Measurements from ENCODE around the gene HRH2. TPM values are rescaled to one million over a fixed set of nuclear protein-coding genes. Genes with fewer than 3 reads are reported as not detected.

The HRH2 gene
- total RNA-seq, 3 donors from 2014 or later (not counting 1 experiment from before 2014, with no cell fraction given): 1.4 to 13.9 (median 3.1) TPM

- Histone ChIP-seq H3K27me3 (ENCODE audit: control insufficient read depth, insufficient read depth, low read length) (peaks cover 6% of the 10 kb centered on the region), H3K36me3 (ENCODE audit: control insufficient read depth, insufficient read depth, low read length) (no peaks in the 10 kb centered on the region), H3K4me1 (ENCODE audit: control insufficient read depth, insufficient read depth, low read length) (peaks cover 7% of the 10 kb centered on the region), H3K27ac (ENCODE audit: low read length) (no peak overlapping the region), H3K9me3 (ENCODE audit: control insufficient read depth, insufficient read depth, low read length) (no peaks in the 10 kb centered on the region), H3K4me3 (ENCODE audit: low read length) (no peak overlapping the region)
- Mint-ChIP-seq H3K36me3 (no peaks in the 10 kb centered on the region), H3K27ac (no peak overlapping the region), H3K4me3 (no peak overlapping the region), H3K4me1 (peaks cover 7% of the 10 kb centered on the region in 2 donors), H3K27me3 (ENCODE audit: low read depth in 2 of 2) (peaks cover 25 to 27% of the 10 kb centered on the region in 2 donors), H3K9me3 (no peaks in the 10 kb centered on the region)
- WGBS (ENCODE audit: insufficient coverage): 73% methylated on average over 6 of the region's 6 CpGs
- no peak for DNase-seq
- TF ChIP-seq CTCF (IDR thresholded peaks at IDR 0.05): no peak
- ATAC-seq: no peak
- intact Hi-C loops (cut with micrococcal nuclease): no loop called here
Measured at GRCh38 chr5:175733017-175733416, 75.1 kb downstream of the HRH2 start.

- no peak overlapping the region for H3K27ac ChIP-seq (ENCODE audit: low read length)
- ATAC-seq (no peak), DNase-seq (no peak)
- no peak overlapping the region for H3K4me3 Mint-ChIP-seq
- WGBS (ENCODE audit: insufficient coverage): 90% methylated on average over 14 of the region's 14 CpGs
- H3K4me1 Mint-ChIP-seq: peaks cover 7% of the 10 kb centered on the region in 2 donors
- peaks cover 7% of the 10 kb centered on the region for H3K4me1 ChIP-seq (ENCODE audit: control insufficient read depth, insufficient read depth, low read length)
- TF ChIP-seq CTCF (IDR thresholded peaks at IDR 0.05): no peak
- no peaks in the 10 kb centered on the region for H3K36me3 Mint-ChIP-seq
- H3K4me3 ChIP-seq (ENCODE audit: low read length): no peak overlapping the region
- no peaks in the 10 kb centered on the region for H3K9me3 ChIP-seq (ENCODE audit: control insufficient read depth, insufficient read depth, low read length)
- H3K27me3 ChIP-seq (ENCODE audit: control insufficient read depth, insufficient read depth, low read length): peaks cover 8% of the 10 kb centered on the region
- peaks cover 18 to 35% of the 10 kb centered on the region in 2 donors for H3K27me3 Mint-ChIP-seq (ENCODE audit: low read depth in 2 of 2)
- H3K27ac Mint-ChIP-seq: no peak overlapping the region
- no peaks in the 10 kb centered on the region for H3K9me3 Mint-ChIP-seq
- intact Hi-C loops (cut with micrococcal nuclease): no loop called here
- no peaks in the 10 kb centered on the region for H3K36me3 ChIP-seq (ENCODE audit: control insufficient read depth, insufficient read depth, low read length)
Measured at GRCh38 chr5:175734016-175734415, 76.1 kb downstream of the HRH2 start.

- H3K27me3 ChIP-seq (ENCODE audit: control insufficient read depth, insufficient read depth, low read length): peaks cover 4% of the 10 kb centered on the region
- no peak for DNase-seq
- H3K9me3 Mint-ChIP-seq: no peaks in the 10 kb centered on the region
- peaks cover 7% of the 10 kb centered on the region in 2 donors for H3K4me1 Mint-ChIP-seq
- WGBS (ENCODE audit: insufficient coverage): 88% methylated on average over 10 of the region's 10 CpGs
- H3K4me1 ChIP-seq (ENCODE audit: control insufficient read depth, insufficient read depth, low read length): peaks cover 6% of the 10 kb centered on the region
- no peak for ATAC-seq
- TF ChIP-seq CTCF (IDR thresholded peaks at IDR 0.05): no peak
- no peak overlapping the region for H3K27ac ChIP-seq (ENCODE audit: low read length)
- no peak overlapping the region for H3K4me3 ChIP-seq (ENCODE audit: low read length)
- peaks cover 17 to 35% of the 10 kb centered on the region in 2 donors for H3K27me3 Mint-ChIP-seq (ENCODE audit: low read depth in 2 of 2)
- H3K4me3 Mint-ChIP-seq: no peak overlapping the region
- H3K27ac Mint-ChIP-seq: no peak overlapping the region
- H3K9me3 ChIP-seq (ENCODE audit: control insufficient read depth, insufficient read depth, low read length): no peaks in the 10 kb centered on the region
- no peaks in the 10 kb centered on the region for H3K36me3 ChIP-seq (ENCODE audit: control insufficient read depth, insufficient read depth, low read length)
- no peaks in the 10 kb centered on the region for H3K36me3 Mint-ChIP-seq
- intact Hi-C loops (cut with micrococcal nuclease): no loop called here
Measured at GRCh38 chr5:175734501-175734900, 76.6 kb downstream of the HRH2 start.

GRCh38 chr5:175735701-175736100 lies 77.8 kb downstream of the HRH2 start:
- intact Hi-C loops (cut with micrococcal nuclease): no loop called here
- H3K4me1 Mint-ChIP-seq: no peaks in the 10 kb centered on the region
- H3K9me3 Mint-ChIP-seq: no peaks in the 10 kb centered on the region
- WGBS (ENCODE audit: insufficient coverage): 86% methylated on average over 11 of the region's 11 CpGs
- Histone ChIP-seq H3K27ac (ENCODE audit: low read length) (no peak overlapping the region), H3K27me3 (ENCODE audit: control insufficient read depth, insufficient read depth, low read length) (peaks cover 2% of the 10 kb centered on the region), H3K36me3 (ENCODE audit: control insufficient read depth, insufficient read depth, low read length) (no peaks in the 10 kb centered on the region), H3K4me1 (ENCODE audit: control insufficient read depth, insufficient read depth, low read length) (no peaks in the 10 kb centered on the region), H3K4me3 (ENCODE audit: low read length) (no peak overlapping the region), H3K9me3 (ENCODE audit: control insufficient read depth, insufficient read depth, low read length) (no peaks in the 10 kb centered on the region)
- ATAC-seq (no peak), DNase-seq (no peak)
- H3K27me3 Mint-ChIP-seq (ENCODE audit: low read depth in 2 of 2): peaks cover 13 to 35% of the 10 kb centered on the region in 2 donors
- no peaks in the 10 kb centered on the region for H3K36me3 Mint-ChIP-seq
- H3K27ac Mint-ChIP-seq: no peak overlapping the region
- TF ChIP-seq CTCF (IDR thresholded peaks at IDR 0.05): no peak
- no peak overlapping the region for H3K4me3 Mint-ChIP-seq
